Mesenchymal stem cell (in vitro differentiated cells and primary cell): Measurements from ENCODE around the gene PTPRG.

ENCODE experiments used
- DNase-seq: peaks from one replicate; pipeline ENCODE4 v3.0.0-alpha.2; 2013
- H2AFZ ChIP-seq: one replicate; pipeline ENCODE4 v1.6.1; 2013; ENCODE audit warnings: low read depth, mild to moderate bottlenecking, control low read depth, inconsistent platforms, low read length, moderate library complexity
- H2AK5ac ChIP-seq: 2 replicates; pipeline ENCODE4 v1.6.1; 2013; ENCODE audit warnings: low read length, moderate library complexity, mild to moderate bottlenecking, inconsistent platforms; ENCODE audit not compliant: severe bottlenecking
- H2BK120ac ChIP-seq: one replicate; pipeline ENCODE4 v1.6.1; 2013; ENCODE audit warnings: low read depth, mild to moderate bottlenecking, inconsistent platforms, low read length, moderate library complexity
- H2BK12ac ChIP-seq, 2 experiments: one replicate each; pipeline ENCODE4 v1.6.1; 2013; ENCODE audit warnings: inconsistent platforms in 2 of 2, low read length in 2 of 2, mild to moderate bottlenecking in 2 of 2, moderate library complexity in 2 of 2, control low read depth in 1 of 2
- H2BK15ac ChIP-seq: one replicate; pipeline ENCODE4 v1.6.1; 2013; ENCODE audit warnings: mild to moderate bottlenecking, low read depth, inconsistent platforms; ENCODE audit not compliant: poor library complexity, severe bottlenecking
- H2BK5ac ChIP-seq: 2 replicates; pipeline ENCODE4 v1.6.1; 2013; ENCODE audit warnings: low read depth, mild to moderate bottlenecking, low read length, control low read depth, inconsistent platforms; ENCODE audit not compliant: poor library complexity, severe bottlenecking
- H3K14ac ChIP-seq, 2 experiments: one replicate each; pipeline ENCODE4 v1.6.1; 2013; ENCODE audit warnings: inconsistent platforms in 2 of 2, low read length in 2 of 2, control low read depth in 1 of 2, mild to moderate bottlenecking in 1 of 2, moderate library complexity in 1 of 2
- H3K18ac ChIP-seq, 2 experiments: one replicate each; pipeline ENCODE4 v1.6.1; 2013; ENCODE audit warnings: inconsistent platforms in 2 of 2, low read length in 2 of 2, control low read depth in 1 of 2, low read depth in 1 of 2, mild to moderate bottlenecking in 1 of 2
- H3K23ac ChIP-seq, 2 experiments: one replicate each; pipeline ENCODE4 v1.6.1; 2013; ENCODE audit warnings: inconsistent platforms in 2 of 2, low read length in 2 of 2, mild to moderate bottlenecking in 2 of 2, moderate library complexity in 2 of 2, control low read depth in 1 of 2
- H3K27ac ChIP-seq: 2 replicates; pipeline ENCODE4 v1.5.1; 2013; ENCODE audit warnings: mild to moderate bottlenecking, moderate library complexity, low read length, control low read depth, inconsistent platforms; ENCODE audit not compliant: poor library complexity, severe bottlenecking
- H3K27me3 ChIP-seq, 2 experiments: 2 replicates each; pipeline versions ENCODE4 v1.6.1 to v1.7.0; 2013; ENCODE audit warnings: low read length in 2 of 2, mild to moderate bottlenecking in 2 of 2, moderate library complexity in 2 of 2, control low read depth in 1 of 2, inconsistent platforms in 1 of 2; ENCODE audit not compliant: control insufficient read depth in 1 of 2, insufficient read depth in 1 of 2
- H3K36me3 ChIP-seq, 2 experiments: 2 replicates each; pipeline versions ENCODE4 v1.6.1 to v1.7.0; 2013; ENCODE audit warnings: low read length in 2 of 2, control low read depth in 1 of 2, inconsistent platforms in 1 of 2, low read depth in 1 of 2, mild to moderate bottlenecking in 1 of 2; ENCODE audit not compliant: insufficient read depth in 2 of 2, control insufficient read depth in 1 of 2
- H3K4ac ChIP-seq, 2 experiments: one replicate each; pipeline ENCODE4 v1.6.1; 2013; ENCODE audit warnings: inconsistent platforms in 2 of 2, low read length in 2 of 2, mild to moderate bottlenecking in 2 of 2, moderate library complexity in 2 of 2, control low read depth in 1 of 2, low read depth in 1 of 2
- H3K4me1 ChIP-seq: 2 replicates; pipeline ENCODE4 v1.6.1; 2013; ENCODE audit warnings: low read depth, low read length, control low read depth; ENCODE audit not compliant: control insufficient read depth, insufficient read depth
- H3K4me2 ChIP-seq: 2 replicates; pipeline ENCODE4 v1.6.1; 2013; ENCODE audit warnings: low read length, mild to moderate bottlenecking, inconsistent platforms; ENCODE audit not compliant: poor library complexity, severe bottlenecking
- H3K4me3 ChIP-seq, 2 experiments: 2 replicates each; pipeline versions ENCODE4 v1.5.1 to v1.7.0; 2013; ENCODE audit warnings: low read length in 2 of 2, mild to moderate bottlenecking in 2 of 2, control low read depth in 1 of 2, low read depth in 1 of 2; ENCODE audit not compliant: insufficient read depth in 1 of 2
- H3K79me1 ChIP-seq: replicated peaks from 2 replicates; pipeline ENCODE4 v1.6.1; 2013; ENCODE audit warnings: mild to moderate bottlenecking, control low read depth, low read length, inconsistent platforms; ENCODE audit not compliant: poor library complexity, severe bottlenecking
- H3K9ac ChIP-seq: 2 replicates; pipeline ENCODE4 v1.7.0; 2013; ENCODE audit warnings: mild to moderate bottlenecking, low read length, moderate library complexity
- H3K9me3 ChIP-seq: 2 replicates; pipeline ENCODE4 v1.7.0; 2013; ENCODE audit warnings: mild to moderate bottlenecking, low read length; ENCODE audit not compliant: control insufficient read depth
- H4K8ac ChIP-seq: one replicate; pipeline ENCODE4 v1.6.1; 2013; ENCODE audit warnings: inconsistent platforms, mild to moderate bottlenecking, low read length, moderate library complexity
- H4K91ac ChIP-seq: one replicate; pipeline ENCODE4 v1.6.1; 2013; ENCODE audit warnings: mild to moderate bottlenecking, low read length, inconsistent platforms
- WGBS: methylation state at CpG from one replicate; pipeline ENCODE4 v1.1.7; 2013; ENCODE audit warnings: mixed read lengths; 5-methylcytosine and 5-hydroxymethylcytosine counted together

PTPRG gene

GRCh38 chr3:62259924-62260323 lies 698.6 kb downstream of the PTPRG start:
- Histone ChIP-seq H3K27ac (no peak overlapping the region), H2AFZ (no peak overlapping the region), H3K4ac (no peak overlapping the region), H3K4me2 (no peak overlapping the region), H3K9ac (no peak overlapping the region), H2BK15ac (no peak overlapping the region), H2BK12ac (no peak overlapping the region), H3K4me3 (no peak overlapping the region), H3K27me3 (no peaks in the 10 kb centered on the region), H3K9me3 (no peaks in the 10 kb centered on the region), H3K79me1 (no peaks in the 10 kb centered on the region), H2BK5ac (no peak overlapping the region), H4K91ac (no peak overlapping the region), H3K18ac (no peak overlapping the region), H3K14ac (no peak overlapping the region), H3K4me1 (no peaks in the 10 kb centered on the region), H3K36me3 (peaks cover 3 to 43% of the 10 kb centered on the region in 2 experiments), H2BK120ac (no peak overlapping the region), H4K8ac (no peak overlapping the region), H2AK5ac (no peak overlapping the region), H3K23ac (no peak overlapping the region)
- WGBS, result 83% methylated on average over 3 of the region's 3 CpGs
- no peak for DNase-seq

- no peak overlapping the region for H3K23ac ChIP-seq
- no peak overlapping the region for H3K4me3 ChIP-seq
Measured at GRCh38 chr3:62260655-62261054, 699.3 kb downstream of the PTPRG start.

GRCh38 chr3:62261121-62261520 lies 699.8 kb downstream of the PTPRG start:
- H3K4ac ChIP-seq, result no peak overlapping the region
- no peak overlapping the region for H3K9ac ChIP-seq
- H3K79me1 ChIP-seq, result no peaks in the 10 kb centered on the region
- H3K18ac ChIP-seq, result no peak overlapping the region
- no peak overlapping the region for H3K23ac ChIP-seq
- no peak for DNase-seq
- no peak overlapping the region for H2BK12ac ChIP-seq
- no peak overlapping the region for H2BK120ac ChIP-seq
- H3K27ac ChIP-seq, result no peak overlapping the region
- H2AFZ ChIP-seq, result no peak overlapping the region
- no peaks in the 10 kb centered on the region for H3K9me3 ChIP-seq
- 93% methylated on average over 3 of the region's 3 CpGs for WGBS
- no peak overlapping the region for H2BK15ac ChIP-seq
- no peak overlapping the region for H3K4me2 ChIP-seq
- H3K27me3 ChIP-seq, result no peaks in the 10 kb centered on the region
- H3K4me3 ChIP-seq, result no peak overlapping the region
- H2BK5ac ChIP-seq, result no peak overlapping the region
- H4K8ac ChIP-seq, result no peak overlapping the region
- H2AK5ac ChIP-seq, result no peak overlapping the region
- H3K4me1 ChIP-seq, result no peaks in the 10 kb centered on the region
- H3K36me3 ChIP-seq, result peaks cover 3 to 38% of the 10 kb centered on the region in 2 experiments
- no peak overlapping the region for H4K91ac ChIP-seq
- H3K14ac ChIP-seq, result no peak overlapping the region

More at GRCh38 chr3:62260655-62261054, 699.3 kb downstream of the PTPRG start:
- H3K4me2 ChIP-seq, result no peak overlapping the region
- H2AFZ ChIP-seq, result no peak overlapping the region
- no peaks in the 10 kb centered on the region for H3K79me1 ChIP-seq
- no peak overlapping the region for H2BK15ac ChIP-seq
- H3K4me1 ChIP-seq, result no peaks in the 10 kb centered on the region
- no peak overlapping the region for H4K91ac ChIP-seq
- no peak overlapping the region for H2BK12ac ChIP-seq
- H2BK5ac ChIP-seq, result no peak overlapping the region
- no peak overlapping the region for H4K8ac ChIP-seq
- no peak overlapping the region for H2AK5ac ChIP-seq
- no peak overlapping the region for H3K9ac ChIP-seq
- H3K18ac ChIP-seq, result no peak overlapping the region
- no peaks in the 10 kb centered on the region for H3K27me3 ChIP-seq
- no peak overlapping the region for H3K27ac ChIP-seq
- DNase-seq, result no peak
- H3K14ac ChIP-seq, result no peak overlapping the region
- H3K36me3 ChIP-seq, result peaks cover 3 to 40% of the 10 kb centered on the region in 2 experiments
- H2BK120ac ChIP-seq, result no peak overlapping the region
- WGBS, result 86% methylated on average over 1 of the region's 1 CpG
- no peaks in the 10 kb centered on the region for H3K9me3 ChIP-seq
- no peak overlapping the region for H3K4ac ChIP-seq

- no peak for DNase-seq
- H3K23ac ChIP-seq, result no peak overlapping the region
- H3K4me2 ChIP-seq, result no peak overlapping the region
- H3K4ac ChIP-seq, result no peak overlapping the region
- H3K9me3 ChIP-seq, result no peaks in the 10 kb centered on the region
- WGBS, result 95% methylated on average over 3 of the region's 3 CpGs
- no peak overlapping the region for H3K14ac ChIP-seq
- no peak overlapping the region for H2BK120ac ChIP-seq
- no peaks in the 10 kb centered on the region for H3K4me1 ChIP-seq
- no peak overlapping the region for H3K9ac ChIP-seq
- no peak overlapping the region for H3K27ac ChIP-seq
- peaks cover 3 to 34% of the 10 kb centered on the region in 2 experiments for H3K36me3 ChIP-seq
- H4K8ac ChIP-seq, result no peak overlapping the region
- H2BK15ac ChIP-seq, result no peak overlapping the region
- no peaks in the 10 kb centered on the region for H3K27me3 ChIP-seq
- no peak overlapping the region for H2AFZ ChIP-seq
- H4K91ac ChIP-seq, result no peak overlapping the region
- H2BK5ac ChIP-seq, result no peak overlapping the region
- no peak overlapping the region for H3K18ac ChIP-seq
- no peak overlapping the region for H2AK5ac ChIP-seq
- no peaks in the 10 kb centered on the region for H3K79me1 ChIP-seq
- no peak overlapping the region for H3K4me3 ChIP-seq
- H2BK12ac ChIP-seq, result no peak overlapping the region
Measured at GRCh38 chr3:62261736-62262135, 700.4 kb downstream of the PTPRG start.
